Activated CD8-positive, alpha-beta T cell treated with anti-CD3 and anti-CD28 coated beads for 36 hours (primary cell): ENCODE results near the gene DAB2IP. TPM values are rescaled to one million over a fixed set of nuclear protein-coding genes. Genes with fewer than 3 reads are reported as not detected.

Experiments
- ATAC-seq: fragments of 200-7000 bp; cut with Tn5 transposase; one replicate; pipeline ENCODE4 v1.10.0; 2021; ENCODE audit warnings: mild to moderate bottlenecking, moderate library complexity
- CTCF ChIA-PET: fragments of 350-600 bp; sonication (Branson Sonifier 250); formaldehyde crosslinking; loops from one replicate; lab custom pipeline; 2021; ENCODE audit warnings: antibody characterized with exemption; lab: Charles Lee
- POLR2A ChIA-PET: fragments of 350-600 bp; sonication (Branson Sonifier 250); formaldehyde crosslinking; loops from one replicate; lab custom pipeline; 2021; ENCODE audit warnings: antibody characterized with exemption; lab: Charles Lee
- DNase-seq: peaks from one replicate; pipeline ENCODE4 v3.0.0-alpha.2; 2020
- H3K27ac Mint-ChIP-seq: one replicate; pipeline ENCODE4 v1.8.0; 2021; ENCODE audit warnings: mild to moderate bottlenecking, mixed read lengths
- H3K27me3 Mint-ChIP-seq: one replicate; pipeline ENCODE4 v1.8.0; 2021; ENCODE audit warnings: mixed read lengths
- H3K36me3 Mint-ChIP-seq: one replicate; pipeline ENCODE4 v1.8.0; 2021; ENCODE audit warnings: low read depth, mixed read lengths
- H3K4me1 Mint-ChIP-seq: one replicate; pipeline ENCODE4 v1.8.0; 2021; ENCODE audit warnings: low read depth, mixed read lengths
- H3K4me3 Mint-ChIP-seq: one replicate; pipeline ENCODE4 v1.8.0; 2021; ENCODE audit warnings: mild to moderate bottlenecking, moderate library complexity, mixed read lengths
- H3K9me3 Mint-ChIP-seq: one replicate; pipeline ENCODE4 v1.8.0; 2021; ENCODE audit warnings: mixed read lengths
- CTCF ChIP-seq: fragments of 200-600 bp; IDR thresholded peaks from one replicate; pipeline ENCODE4 v1.8.0; 2022; ENCODE audit warnings: antibody characterized with exemption, mild to moderate bottlenecking
- intact Hi-C: fragments of 100-400 bp; cut with micrococcal nuclease; formaldehyde crosslinking; loops from one replicate; pipeline ENCODE4 v1.10.0; 2022
- total RNA-seq, 2 experiments: library from RNA; stranded (reverse); gene quantifications; one replicate each; pipeline ENCODE4 v1.2.3, GENCODE V29; 2021

DAB2IP gene
- total RNA-seq, 2 experiments from 2014 or later: 0.54 to 1.5 TPM

- POLR2A ChIA-PET: no interaction called here
- ATAC-seq (no peak), DNase-seq (no peak)
- TF ChIP-seq CTCF: no peak
- CTCF ChIA-PET: no interaction called here
- no peaks in the 10 kb centered on the region for H3K27me3 Mint-ChIP-seq
- H3K27ac Mint-ChIP-seq: no peak overlapping the region
- H3K4me3 Mint-ChIP-seq: no peak overlapping the region
- no peaks in the 10 kb centered on the region for H3K36me3 Mint-ChIP-seq
- no peaks in the 10 kb centered on the region for H3K4me1 Mint-ChIP-seq
- intact Hi-C loops: no loop called here
- H3K9me3 Mint-ChIP-seq: peaks cover 3% of the 10 kb centered on the region
Measured at GRCh38 chr9:121776739-121777637, 125.6 kb downstream of the DAB2IP start.

GRCh38 chr9:121778252-121779225, 127.1 kb downstream of the DAB2IP start:
- ChIA-PET POLR2A (interaction anchor here (0.7 kb wide), 2 partner anchors 52 to 186 kb away, joined by 3 read pairs; no protein-coding TSS in a partner anchor), CTCF (no interaction called here)
- H3K9me3 Mint-ChIP-seq: peaks cover 3% of the 10 kb centered on the region
- intact Hi-C loops: no loop called here
- ATAC-seq (no peak), DNase-seq (no peak)
- no peak overlapping the region for H3K4me3 Mint-ChIP-seq
- no peaks in the 10 kb centered on the region for H3K36me3 Mint-ChIP-seq
- no peaks in the 10 kb centered on the region for H3K4me1 Mint-ChIP-seq
- no peak for TF ChIP-seq CTCF
- no peak overlapping the region for H3K27ac Mint-ChIP-seq
- no peaks in the 10 kb centered on the region for H3K27me3 Mint-ChIP-seq

DNA sequence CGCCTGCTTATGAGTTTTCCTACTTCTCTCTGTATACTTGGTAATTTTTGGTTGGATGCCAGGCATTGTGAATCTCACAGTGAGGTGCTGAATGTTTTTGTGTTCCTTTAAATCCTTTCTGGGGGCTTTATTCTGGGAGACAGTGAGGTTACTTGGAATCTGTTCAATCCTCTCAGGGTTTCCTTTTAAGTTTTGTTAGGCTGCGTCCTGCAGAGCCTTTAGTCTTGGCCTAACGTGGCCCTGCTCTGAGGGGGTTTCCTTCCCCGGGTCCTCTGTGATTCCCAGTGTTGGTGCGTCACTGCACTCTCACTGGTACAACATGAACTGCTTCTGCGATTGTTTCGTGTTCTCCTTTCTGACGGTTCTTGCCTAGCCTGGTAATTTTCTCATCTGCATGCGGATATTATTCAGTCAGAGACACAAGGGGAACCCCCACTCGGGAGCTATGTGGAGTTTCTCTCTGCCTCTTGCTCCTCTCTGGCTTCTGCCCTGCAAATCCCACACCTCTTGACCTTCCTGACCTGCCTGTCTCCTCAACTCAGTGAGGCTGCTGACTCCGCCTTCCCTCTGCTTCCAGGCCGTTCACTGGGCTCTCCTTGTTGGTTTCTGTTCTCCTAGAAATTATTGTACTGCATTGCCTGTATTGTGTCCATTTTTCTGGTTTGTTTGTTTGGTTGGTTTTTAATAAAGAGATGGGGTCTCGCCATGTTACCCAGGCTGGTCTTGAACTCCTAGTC, 128.1 kb downstream of the DAB2IP start:
- Mint-ChIP-seq H3K9me3 (peaks cover 3% of the 10 kb centered on the region), H3K4me1 (peaks cover 6% of the 10 kb centered on the region), H3K27me3 (no peaks in the 10 kb centered on the region), H3K27ac (no peak overlapping the region), H3K36me3 (no peaks in the 10 kb centered on the region), H3K4me3 (no peak overlapping the region)
- POLR2A ChIA-PET: no interaction called here
- ATAC-seq (no peak), DNase-seq (no peak)
- CTCF ChIA-PET: no interaction called here
- no peak for TF ChIP-seq CTCF
- intact Hi-C loops: no loop called here

GRCh38 chr9:121780177-121781040, 129.0 kb downstream of the DAB2IP start:
- POLR2A ChIA-PET: no interaction called here
- no peak for ATAC-seq

More at GRCh38 chr9:121780177-121781040, 129.0 kb downstream of the DAB2IP start:
- Mint-ChIP-seq H3K36me3 (no peaks in the 10 kb centered on the region), H3K27me3 (no peaks in the 10 kb centered on the region), H3K27ac (no peak overlapping the region), H3K9me3 (peaks cover 3% of the 10 kb centered on the region), H3K4me1 (peaks cover 8% of the 10 kb centered on the region), H3K4me3 (no peak overlapping the region)
- intact Hi-C loops: no loop called here
- CTCF ChIA-PET: no interaction called here
- TF ChIP-seq CTCF: no peak
- no peak for DNase-seq
